HEK293T (cell line): ENCODE results near the gene NDUFA8.

Source experiments
- CTCF ChIA-PET: fragments of 350-600 bp; formaldehyde crosslinking; extraction: SDS; loops from one replicate; lab custom pipeline; 2021; ENCODE audit warnings: antibody characterized with exemption, inconsistent platforms; lab: Yijun Ruan, JAX
- POLR2A ChIA-PET: fragments of 350-600 bp; formaldehyde crosslinking; extraction: SDS; loops from one replicate; lab custom pipeline; 2020; ENCODE audit warnings: antibody characterized with exemption, inconsistent platforms; lab: Yijun Ruan, JAX
- DNase-seq: peaks from one replicate; pipeline ENCODE4 v3.0.0; 2012; ENCODE audit warnings: mixed read lengths; ENCODE audit errors: extremely low spot score
- ARNT ChIP-seq: fragments of 450-650 bp; IDR thresholded peaks from 2 replicates; pipeline ENCODE4 v1.6.1; 2017; ENCODE audit warnings: mild to moderate bottlenecking
- BHLHE40 ChIP-seq: fragments of 450-650 bp; IDR thresholded peaks from 2 replicates; pipeline ENCODE4 v1.6.1; 2016; ENCODE audit warnings: mild to moderate bottlenecking, moderate library complexity, borderline replicate concordance
- CTBP1 ChIP-seq: fragments of 450-650 bp; IDR thresholded peaks from 2 replicates; pipeline ENCODE4 v1.6.1; 2016; ENCODE audit warnings: borderline replicate concordance
- ELF4 ChIP-seq: fragments of 450-650 bp; IDR thresholded peaks from 2 replicates; pipeline ENCODE4 v1.6.1; 2017; ENCODE audit warnings: antibody characterized with exemption
- FOXA1 ChIP-seq: fragments of 450-650 bp; IDR thresholded peaks from 2 replicates; pipeline ENCODE4 v1.6.1; 2016; ENCODE audit warnings: mild to moderate bottlenecking
- FOXK2 ChIP-seq: fragments of 450-650 bp; IDR thresholded peaks from 2 replicates; pipeline ENCODE4 v1.6.1; 2016; ENCODE audit warnings: mild to moderate bottlenecking
- FOXM1 ChIP-seq: fragments of 450-650 bp; IDR thresholded peaks from 2 replicates; pipeline ENCODE4 v1.6.1; 2017; ENCODE audit warnings: mild to moderate bottlenecking, borderline replicate concordance
- L3MBTL2 ChIP-seq: fragments of 450-650 bp; conservative IDR thresholded peaks from 2 replicates; pipeline ENCODE4 v1.6.1; 2016; ENCODE audit warnings: mild to moderate bottlenecking
- LEF1 ChIP-seq: fragments of 450-650 bp; IDR thresholded peaks from 2 replicates; pipeline ENCODE4 v1.6.1; 2017; ENCODE audit warnings: mild to moderate bottlenecking, borderline replicate concordance
- NFRKB ChIP-seq: fragments of 450-650 bp; IDR thresholded peaks from 2 replicates; pipeline ENCODE4 v1.6.1; 2016; ENCODE audit warnings: mild to moderate bottlenecking, moderate library complexity
- PKNOX1 ChIP-seq: fragments of 450-650 bp; IDR thresholded peaks from 2 replicates; pipeline ENCODE4 v1.6.1; 2016
- SP1 ChIP-seq: fragments of 450-650 bp; IDR thresholded peaks from 2 replicates; pipeline ENCODE4 v1.6.1; 2017
- SUZ12 ChIP-seq: fragments of 450-650 bp; IDR thresholded peaks from 2 replicates; pipeline ENCODE4 v1.6.1; 2016; ENCODE audit warnings: mild to moderate bottlenecking
- TARDBP ChIP-seq: fragments of 450-650 bp; IDR thresholded peaks from 2 replicates; pipeline ENCODE4 v1.6.1; 2016
- ZNF384 ChIP-seq: fragments of 450-650 bp; IDR thresholded peaks from 2 replicates; pipeline ENCODE4 v1.6.1; 2016

The NDUFA8 gene

GRCh38 chr9:122133263-122133983 is 26.2 kb downstream of the NDUFA8 start:
- TF ChIP-seq SUZ12 (no peak), BHLHE40 (no peak), NFRKB (no peak), FOXA1 (no peak), SP1 (no peak), CTBP1 (no peak), FOXM1 (no peak), LEF1 (no peak), ZNF384 (no peak)
- ChIA-PET POLR2A (no interaction called here), CTCF (interaction anchor here (1.1 to 2.4 kb wide), 2 partner anchors 9 to 34 kb away, joined by 3 to 12 read pairs; no protein-coding TSS in a partner anchor)
- DNase-seq = no peak

GRCh38 chr9:122132539-122132938 is 27.0 kb downstream of the NDUFA8 start:
- TF ChIP-seq ELF4 = no peak
- no peak for TF ChIP-seq BHLHE40
- TF ChIP-seq SUZ12 = no peak
- no peak for TF ChIP-seq ZNF384
- CTCF ChIA-PET = interaction anchor here (1.1 kb wide), 1 partner anchor 33 kb away, joined by 3 read pairs; no protein-coding TSS in a partner anchor
- POLR2A ChIA-PET = no interaction called here
- DNase-seq = no peak

- no peak for DNase-seq
- ChIA-PET POLR2A (no interaction called here), CTCF (interaction anchor here (0.7 kb wide), 1 partner anchor 8 kb away, joined by 3 read pairs; no protein-coding TSS in a partner anchor)
- TF ChIP-seq BHLHE40 (no peak), FOXM1 (no peak), ELF4 (no peak), ZNF384 (no peak), TARDBP (no peak), LEF1 (no peak), ARNT (no peak), CTBP1 (no peak), L3MBTL2 (no peak), FOXA1 (no peak), NFRKB (no peak)
These were observed 28.1 kb downstream of the NDUFA8 start for GRCh38 chr9:122131401-122132001.

- TF ChIP-seq TARDBP (no peak), SUZ12 (no peak), ARNT (no peak), FOXK2 (no peak), FOXM1 (no peak), BHLHE40 (no peak), PKNOX1 (no peak), L3MBTL2 (no peak), ZNF384 (no peak), ELF4 (no peak), FOXA1 (no peak), LEF1 (no peak), CTBP1 (no peak), SP1 (no peak)
- no peak for DNase-seq
- ChIA-PET CTCF (no interaction called here), POLR2A (no interaction called here)
These were observed 28.7 kb downstream of the NDUFA8 start for GRCh38 chr9:122130837-122131236.

GRCh38 chr9:122129969-122130368 is 29.6 kb downstream of the NDUFA8 start:
- TF ChIP-seq TARDBP = no peak
- no peak for TF ChIP-seq SUZ12
- TF ChIP-seq SP1 = no peak
- TF ChIP-seq ARNT = no peak
- TF ChIP-seq ELF4 = no peak
- no peak for TF ChIP-seq L3MBTL2
- no peak for DNase-seq
- POLR2A ChIA-PET = no interaction called here
- CTCF ChIA-PET = no interaction called here

GRCh38 chr9:122128969-122129343 is 30.6 kb downstream of the NDUFA8 start:
- no peak for TF ChIP-seq BHLHE40
- TF ChIP-seq PKNOX1 = no peak
- TF ChIP-seq LEF1 = no peak
- no peak for TF ChIP-seq NFRKB
- TF ChIP-seq ELF4 = no peak
- no peak for TF ChIP-seq L3MBTL2
- CTCF ChIA-PET = no interaction called here
- no peak for DNase-seq
- POLR2A ChIA-PET = no interaction called here
